T-helper 17 cell (primary cell): ENCODE results near the gene CYP27B1. TPM values are rescaled to one million over a fixed set of nuclear protein-coding genes. Genes with fewer than 3 reads are reported as not detected.
"Not testable (repeated sequence)": the region's sequence is repeated elsewhere in the genome, so short reads cannot be mapped to it uniquely, and the experiment has no call there.

Experiments used
- ATAC-seq: fragments of 150-1000 bp; cut with Tn5 transposase; 2 replicates; pipeline ENCODE4 v1.10.0; 2021; ENCODE audit warnings: mild to moderate bottlenecking, moderate library complexity
- DNase-seq, 3 donors: peaks; one replicate each; pipeline versions ENCODE4 v3.0.0 to v3.0.0-alpha.2; 2020 to 2021
- H3K9me3 ChIP-seq: one replicate; pipeline ENCODE4 v1.7.0; 2013; ENCODE audit warnings: low read length, mild to moderate bottlenecking; ENCODE audit not compliant: control insufficient read depth, poor library complexity, severe bottlenecking
- H3K27ac Mint-ChIP-seq: one replicate; pipeline ENCODE4 v1.8.0; 2022; ENCODE audit warnings: mild to moderate bottlenecking, moderate library complexity, mixed read lengths
- H3K27me3 Mint-ChIP-seq: one replicate; pipeline ENCODE4 v1.8.0; 2022; ENCODE audit warnings: mixed read lengths
- H3K36me3 Mint-ChIP-seq: one replicate; pipeline ENCODE4 v1.8.0; 2022; ENCODE audit warnings: low read depth, mixed read lengths
- H3K4me1 Mint-ChIP-seq: one replicate; pipeline ENCODE4 v1.8.0; 2022; ENCODE audit warnings: mild to moderate bottlenecking, mixed read lengths
- H3K4me3 Mint-ChIP-seq: one replicate; pipeline ENCODE4 v1.8.0; 2022; ENCODE audit warnings: mild to moderate bottlenecking, moderate library complexity, mixed read lengths
- total RNA-seq, 4 donors: library from RNA in 2 of 4; stranded (reverse) in 2 of 4; gene quantifications; one replicate each; pipeline ENCODE4 v1.2.3 and lab custom pipeline; 2022 to 2026

Gene CYP27B1
- total RNA-seq, 2 donors from 2014 or later = 1.4 to 1.7 TPM

- DNase-seq = no peak
- ATAC-seq = no peak
- Mint-ChIP-seq H3K36me3 (peaks cover 13% of the 10 kb centered on the region), H3K27me3 (no peaks in the 10 kb centered on the region), H3K27ac (peak overlapping the region; percentile 72), H3K4me3 (no peak overlapping the region), H3K4me1 (peaks cover 30% of the 10 kb centered on the region)
- no peaks in the 10 kb centered on the region for H3K9me3 ChIP-seq
Measured at GRCh38 chr12:57719777-57720605, 46.9 kb downstream of the CYP27B1 start.

GRCh38 chr12:57718641-57719528 lies 48.0 kb downstream of the CYP27B1 start:
- peaks cover 23% of the 10 kb centered on the region for H3K4me1 Mint-ChIP-seq
- peaks cover 13% of the 10 kb centered on the region for H3K36me3 Mint-ChIP-seq
- H3K9me3 ChIP-seq = no peaks in the 10 kb centered on the region
- H3K4me3 Mint-ChIP-seq = peak overlapping the region; percentile 53
- H3K27me3 Mint-ChIP-seq = no peaks in the 10 kb centered on the region
- DNase-seq (no peak), ATAC-seq (no peak)
- peak overlapping the region; percentile 72 for H3K27ac Mint-ChIP-seq

- Mint-ChIP-seq H3K4me3 (no peak overlapping the region), H3K4me1 (peaks cover 16% of the 10 kb centered on the region), H3K27me3 (no peaks in the 10 kb centered on the region), H3K27ac (peak overlapping the region; percentile 72), H3K36me3 (peaks cover 13% of the 10 kb centered on the region)
- H3K9me3 ChIP-seq = no peaks in the 10 kb centered on the region
- no peak for ATAC-seq
- DNase-seq = no peak
Measured at GRCh38 chr12:57717846-57718640, 48.8 kb downstream of the CYP27B1 start.

- peak overlapping the region; percentile 19 for H3K27ac Mint-ChIP-seq
- H3K9me3 ChIP-seq = no peaks in the 10 kb centered on the region
Measured at GRCh38 chr12:57717131-57717530, 49.7 kb downstream of the CYP27B1 start.

GRCh38 chr12:57716305-57716704 lies 50.6 kb downstream of the CYP27B1 start:
- H3K4me3 Mint-ChIP-seq = no peak overlapping the region
- no peak for ATAC-seq
- H3K36me3 Mint-ChIP-seq = peaks cover 10% of the 10 kb centered on the region
- H3K4me1 Mint-ChIP-seq = peaks cover 7% of the 10 kb centered on the region
- no peaks in the 10 kb centered on the region for H3K27me3 Mint-ChIP-seq
- no peak for DNase-seq
- no peak overlapping the region for H3K27ac Mint-ChIP-seq
- no peaks in the 10 kb centered on the region for H3K9me3 ChIP-seq

More at GRCh38 chr12:57717131-57717530, 49.7 kb downstream of the CYP27B1 start:
- Mint-ChIP-seq H3K4me3 (no peak overlapping the region), H3K4me1 (peaks cover 13% of the 10 kb centered on the region), H3K36me3 (peaks cover 13% of the 10 kb centered on the region), H3K27me3 (no peaks in the 10 kb centered on the region)
- no peak for DNase-seq
- ATAC-seq = no peak

GRCh38 chr12:57715786-57716185 lies 51.1 kb downstream of the CYP27B1 start:
- no peak overlapping the region for H3K4me3 Mint-ChIP-seq
- peaks cover 7% of the 10 kb centered on the region for H3K4me1 Mint-ChIP-seq
- peak overlapping the region; percentile 34 for H3K27ac Mint-ChIP-seq
- DNase-seq (no peak), ATAC-seq (no peak)
- no peaks in the 10 kb centered on the region for H3K9me3 ChIP-seq
- H3K27me3 Mint-ChIP-seq = no peaks in the 10 kb centered on the region
- peaks cover 10% of the 10 kb centered on the region for H3K36me3 Mint-ChIP-seq

- H3K9me3 ChIP-seq, H3K4me3 Mint-ChIP-seq, H3K27me3 Mint-ChIP-seq, H3K4me1 Mint-ChIP-seq, DNase-seq: not testable (repeated sequence)
- Mint-ChIP-seq H3K27ac (peak overlapping the region; percentile 34), H3K36me3 (peaks cover 10% of the 10 kb centered on the region)
- ATAC-seq = peak; percentile 30
Measured at GRCh38 chr12:57715036-57715748, 51.7 kb downstream of the CYP27B1 start.

GRCh38 chr12:57713209-57713608 lies 53.7 kb downstream of the CYP27B1 start:
- no peaks in the 10 kb centered on the region for H3K27me3 Mint-ChIP-seq

GRCh38 chr12:57712701-57713100 lies 54.2 kb downstream of the CYP27B1 start:
- Mint-ChIP-seq H3K27me3 (no peaks in the 10 kb centered on the region), H3K27ac (no peak overlapping the region), H3K4me1 (no peaks in the 10 kb centered on the region), H3K4me3 (no peak overlapping the region), H3K36me3 (peaks cover 5% of the 10 kb centered on the region)
- ATAC-seq (no peak), DNase-seq (no peak)
- no peaks in the 10 kb centered on the region for H3K9me3 ChIP-seq

More at GRCh38 chr12:57713209-57713608, 53.7 kb downstream of the CYP27B1 start:
- no peak overlapping the region for H3K27ac Mint-ChIP-seq
- ATAC-seq (no peak), DNase-seq (no peak)
- peaks cover 2% of the 10 kb centered on the region for H3K4me1 Mint-ChIP-seq
- peaks cover 7% of the 10 kb centered on the region for H3K36me3 Mint-ChIP-seq
- no peak overlapping the region for H3K4me3 Mint-ChIP-seq
- H3K9me3 ChIP-seq = no peaks in the 10 kb centered on the region

Other genes starting within 250 kb of the CYP27B1 start
- gene DDIT3, start 246.6 kb downstream of the CYP27B1 start, total RNA-seq = 100 to 1,000 TPM; 115 to 145 TPM
- gene MBD6, start 244.3 kb downstream of the CYP27B1 start, total RNA-seq = 10 to 100 TPM; 82.4 to 93.5 TPM
- gene DCTN2, start 219.9 kb downstream of the CYP27B1 start, total RNA-seq = 10 to 100 TPM; 63.9 to 78.8 TPM
- gene KIF5A, start 217.0 kb downstream of the CYP27B1 start, total RNA-seq = under 1 TPM; 0.35 to 0.63 TPM
- gene PIP4K2C, start 175.9 kb downstream of the CYP27B1 start, total RNA-seq = 10 to 100 TPM; 28.9 to 32.2 TPM
- gene DTX3, start 162.3 kb downstream of the CYP27B1 start, total RNA-seq = 10 to 100 TPM; 24.4 to 32.8 TPM
- 1 to 10 TPM in 1 of 2 donors, under 1 TPM in 1; 0.37 to 1.2 TPM for gene ARHGEF25, start 155.6 kb downstream of the CYP27B1 start, total RNA-seq
- not detected for gene B4GALNT1, start 133.9 kb downstream of the CYP27B1 start, total RNA-seq
- gene OS9, start 72.9 kb downstream of the CYP27B1 start, total RNA-seq = 100 to 1,000 TPM; 138 to 142 TPM
- 10 to 100 TPM; 46.5 to 57.6 TPM for gene AGAP2, start 28.3 kb downstream of the CYP27B1 start, total RNA-seq
- 10 to 100 TPM in 1 of 2 donors, 1 to 10 TPM in 1; 9.6 to 11.8 TPM for gene TSPAN31, start 22.0 kb downstream of the CYP27B1 start, total RNA-seq
- 10 to 100 TPM; 20.8 to 21.3 TPM for gene CDK4, start 14.8 kb downstream of the CYP27B1 start, total RNA-seq
- gene MARCHF9, start 12.0 kb downstream of the CYP27B1 start, total RNA-seq = 10 to 100 TPM; 45.3 to 62.4 TPM
- 10 to 100 TPM; 15.0 to 20.9 TPM for gene METTL1, start 5.0 kb upstream of the CYP27B1 start, total RNA-seq
- 1 to 10 TPM; 4.0 to 6.6 TPM for gene EEF1AKMT3, start 5.5 kb upstream of the CYP27B1 start, total RNA-seq
- gene TSFM, start 15.7 kb upstream of the CYP27B1 start, total RNA-seq = 10 to 100 TPM; 12.5 to 17.9 TPM
- gene AVIL, start 51.7 kb upstream of the CYP27B1 start, total RNA-seq = 1 to 10 TPM; 1.3 to 1.4 TPM
- gene CTDSP2, start 79.7 kb upstream of the CYP27B1 start, total RNA-seq = 100 to 1,000 TPM; 114 to 132 TPM
- gene ATP23, start 174.5 kb upstream of the CYP27B1 start, total RNA-seq = 1 to 10 TPM; 4.3 to 6.4 TPM